GM12878 (cell line): ENCODE results near the gene SLC6A9. TPM values are rescaled to one million over a fixed set of nuclear protein-coding genes. Genes with fewer than 3 reads are reported as not detected.

ENCODE experiments used
- ATAC-seq: fragments of 200-7000 bp; cut with Tn5 transposase; 3 replicates; pipeline ENCODE4 v1.9.1; 2020; ENCODE audit warnings: mild to moderate bottlenecking, moderate library complexity
- BruUV-seq: library from RNA; stranded (reverse); fragments of 400-500 nt; replicated peaks from 2 replicates; lab custom pipeline; 2021; lab: Mats Ljungman, UMichigan
- CTCF ChIA-PET: fragments of 300-600 bp; sonication (Branson Sonifier 250); formaldehyde crosslinking; extraction: SDS; loops from one replicate; lab custom pipeline; 2021; ENCODE audit warnings: inconsistent platforms; lab: Yijun Ruan, JAX
- POLR2A ChIA-PET: fragments of 350-600 bp; formaldehyde crosslinking; extraction: SDS; loops from one replicate; lab custom pipeline; 2021; ENCODE audit warnings: inconsistent platforms; lab: Charles Lee
- RAD21 ChIA-PET: fragments of 300-600 bp; sonication (Branson Sonifier 250); formaldehyde crosslinking; loops from one replicate; lab custom pipeline; 2023; ENCODE audit warnings: antibody characterized with exemption; ENCODE audit not compliant: unreplicated experiment; lab: Charles Lee
- SMC1A ChIA-PET: fragments of 300-600 bp; sonication (Branson Sonifier 250); formaldehyde crosslinking; loops from one replicate; lab custom pipeline; 2023; ENCODE audit not compliant: unreplicated experiment, uncharacterized antibody; lab: Charles Lee
- DNase-seq: peaks from one replicate; pipeline ENCODE4 v3.0.0-alpha.2; 2011; ENCODE audit warnings: low read depth, low spot score
- FAIRE-seq: peaks from 3 replicates; lab custom pipeline; 2011; peaks lifted over from hg19 to GRCh38; lab: Jason Lieb, UNC
- H2AFZ ChIP-seq: 2 replicates; pipeline ENCODE4 v1.6.0; 2011; ENCODE audit warnings: low read depth, low read length, control low read depth; ENCODE audit not compliant: control insufficient read depth
- H3K27ac ChIP-seq: 2 replicates; pipeline ENCODE4 v1.5.1; 2011; ENCODE audit warnings: control low read depth; ENCODE audit not compliant: control insufficient read depth, insufficient read depth
- H3K27me3 ChIP-seq, 2 experiments: replicated peaks in 1 of 2; 2 replicates each; pipeline versions ENCODE4 v1.6.0 to v1.6.1; 2011; ENCODE audit warnings: low read length in 1 of 2; ENCODE audit not compliant: control insufficient read depth in 2 of 2, insufficient read depth in 2 of 2
- H3K36me3 ChIP-seq, 2 experiments: 2 replicates each; pipeline ENCODE4 v1.5.1; 2011; ENCODE audit warnings: low read length in 1 of 2; ENCODE audit not compliant: control insufficient read depth in 2 of 2, insufficient read depth in 2 of 2
- H3K4me1 ChIP-seq: 2 replicates; pipeline ENCODE4 v1.6.1; 2011; ENCODE audit warnings: mild to moderate bottlenecking, low read length, moderate library complexity, mixed read lengths; ENCODE audit not compliant: control insufficient read depth, insufficient read depth
- H3K4me2 ChIP-seq: 2 replicates; pipeline ENCODE4 v1.6.0; 2011; ENCODE audit warnings: control low read depth; ENCODE audit not compliant: control insufficient read depth, insufficient read depth
- H3K4me3 ChIP-seq: fragments of 200-600 bp; sonication (generic); 2 replicates; pipeline ENCODE4 v1.5.1; 2016
- H3K79me2 ChIP-seq: 2 replicates; pipeline ENCODE4 v1.6.0; 2011; ENCODE audit warnings: low read length; ENCODE audit not compliant: control insufficient read depth, insufficient read depth
- H3K9ac ChIP-seq: 2 replicates; pipeline ENCODE4 v1.8.0; 2011; ENCODE audit warnings: low read length, control low read depth, mixed read lengths; ENCODE audit not compliant: control insufficient read depth, insufficient read depth
- H3K9me3 ChIP-seq: replicated peaks from 3 replicates; pipeline ENCODE4 v1.5.1; 2011; ENCODE audit warnings: mild to moderate bottlenecking, low read length; ENCODE audit not compliant: control insufficient read depth, insufficient read depth
- H4K20me1 ChIP-seq: 2 replicates; pipeline ENCODE4 v1.6.0; 2011; ENCODE audit not compliant: control insufficient read depth, insufficient read depth
- CTCF ChIP-seq, 3 experiments: IDR thresholded peaks in 2 of 3; conservative IDR thresholded peaks in 1 of 3; 2 replicates each; pipeline ENCODE4 v1.5.1; 2011; ENCODE audit warnings: low read depth in 3 of 3, low read length in 3 of 3, mild to moderate bottlenecking in 3 of 3, control low read depth in 2 of 3, moderate library complexity in 2 of 3, inconsistent platforms in 1 of 3, mixed read lengths in 1 of 3; ENCODE audit not compliant: control insufficient read depth in 2 of 3, insufficient read depth in 1 of 3; ENCODE audit errors: extremely low read depth in 1 of 3
- EP300 ChIP-seq, 2 experiments: fragments of 150-350 bp in 1 of 2; IDR thresholded peaks; 2 replicates each; pipeline ENCODE4 v1.6.1; 2011 to 2012; ENCODE audit warnings: low read depth in 2 of 2, low read length in 2 of 2, borderline replicate concordance in 1 of 2, improper control_type of control experiment in 1 of 2, inconsistent platforms in 1 of 2; ENCODE audit not compliant: control insufficient read depth in 1 of 2
- RUNX3 ChIP-seq: IDR thresholded peaks from 2 replicates; pipeline ENCODE4 v1.6.1; 2012; ENCODE audit warnings: low read length, inconsistent platforms
- STAT1 ChIP-seq: fragments of 450-650 bp; conservative IDR thresholded peaks from 2 replicates; pipeline ENCODE4 v1.6.1; 2014; ENCODE audit warnings: antibody characterized with exemption, mild to moderate bottlenecking
- ZNF592 ChIP-seq: fragments of 450-650 bp; IDR thresholded peaks from 2 replicates; pipeline ENCODE4 v1.6.1; 2017; ENCODE audit warnings: mild to moderate bottlenecking, moderate library complexity
- whole genome bisulfite sequencing: methylation state at CpG from one replicate; pipeline ENCODE4 v1.1.6; 2016; ENCODE audit warnings: low lambda C conversion rate; ENCODE audit not compliant: insufficient replicate concordance, insufficient coverage; ENCODE audit errors: missing lambda C conversion rate; 5-methylcytosine and 5-hydroxymethylcytosine counted together
- in situ Hi-C: fragments of 300-500 bp; cut with MboI; formaldehyde crosslinking; loops from 9 replicates; pipeline ENCODE4 v1.14.3; 2018; ENCODE audit warnings: mixed read lengths
- intact Hi-C: fragments of 100-400 bp; cut with micrococcal nuclease; formaldehyde crosslinking; loops from one replicate; pipeline ENCODE4 v1.14.2; 2022; ENCODE audit not compliant: unreplicated experiment
- polyA plus RNA-seq, 11 experiments: library from polyadenylated mRNA; depleted of rRNA in 4 of 11; unstranded in 6 of 11; stranded (reverse) in 5 of 11; fragments of >200 nt; fragmentation: Nextera tagmentation in 4 of 11; fragmentation: Illumina TruSeq in 1 of 11; extraction: Ambion mirVana in 4 of 11; extraction: Trizol in 1 of 11; gene quantifications; 1 replicate in 1 of 11; 2 replicates in 10 of 11; pipeline versions ENCODE4 v1.2.1 to v1.2.3, GENCODE V29; 2011 to 2016; ENCODE audit warnings: inconsistent platforms in 2 of 11, missing spikeins in 2 of 11, low read depth in 1 of 11
- total RNA-seq, 4 experiments: library from RNA; depleted of rRNA in 3 of 4; stranded (reverse); fragments of >200 nt in 3 of 4; fragmentation: Illumina TruSeq in 1 of 4; extraction: Trizol in 1 of 4; gene quantifications; 2 replicates each; pipeline versions ENCODE4 v1.2.1 to v1.2.3, GENCODE V29; 2013 to 2021
- TF ChIP-seq, protein P1 (sequence below): fragments of 450-650 bp; IDR thresholded peaks from 2 replicates; pipeline ENCODE4 v1.6.1; 2018; ENCODE audit warnings: borderline replicate concordance, mild to moderate bottlenecking; ENCODE audit not compliant: partially characterized antibody

The SLC6A9 gene
- total and polyA plus RNA-seq, 10 of the 15 experiments (the other 5 are each of a cell fraction or from before 2014, with no cell fraction given): 0.02 to 2.0 (median 0.63) TPM

GRCh38 chr1:44072204-44072603, 40.9 kb upstream of the SLC6A9 start:
- ATAC-seq (no peak), DNase-seq (no peak), FAIRE-seq (no peak)
- H3K4me3 ChIP-seq: no peak overlapping the region
- H3K4me1 ChIP-seq: peaks cover 16% of the 10 kb centered on the region
- H3K27ac ChIP-seq: no peak overlapping the region
- POLR2A ChIA-PET: interaction anchor here (0.6 kb wide), 2 partner anchors 250 to 1331 kb away, joined by 3 to 5 read pairs; no protein-coding TSS in a partner anchor
- H3K79me2 ChIP-seq: no peaks in the 10 kb centered on the region
- SMC1A ChIA-PET: interaction anchor here (1.1 kb wide), 1 partner anchor 24 kb away, joined by 4 read pairs; no protein-coding TSS in a partner anchor
- no peak overlapping the region for H3K4me2 ChIP-seq
- no peak overlapping the region for H3K9ac ChIP-seq
- H3K36me3 ChIP-seq: no peaks in the 10 kb centered on the region
- H4K20me1 ChIP-seq: no peaks in the 10 kb centered on the region
- TF ChIP-seq RUNX3 (peak; percentile 49; the same call in 1 of the 2 replicates), STAT1 (no peak)
- TF ChIP-seq, all 136 proteins: peak for 1
- intact Hi-C loops: no loop called here
- in situ Hi-C loops: no loop called here
- ChIA-PET RAD21 (no interaction called here), CTCF (interaction anchor here (1.5 to 2.4 kb wide), 3 partner anchors 13 to 30 kb away, joined by 5 to 8 read pairs (median 6); no protein-coding TSS in a partner anchor)
- Histone ChIP-seq H2AFZ (no peak overlapping the region), H3K9me3 (no peaks in the 10 kb centered on the region), H3K27me3 (no peaks in the 10 kb centered on the region)
- no TSS peak for BruUV-seq

DNA sequence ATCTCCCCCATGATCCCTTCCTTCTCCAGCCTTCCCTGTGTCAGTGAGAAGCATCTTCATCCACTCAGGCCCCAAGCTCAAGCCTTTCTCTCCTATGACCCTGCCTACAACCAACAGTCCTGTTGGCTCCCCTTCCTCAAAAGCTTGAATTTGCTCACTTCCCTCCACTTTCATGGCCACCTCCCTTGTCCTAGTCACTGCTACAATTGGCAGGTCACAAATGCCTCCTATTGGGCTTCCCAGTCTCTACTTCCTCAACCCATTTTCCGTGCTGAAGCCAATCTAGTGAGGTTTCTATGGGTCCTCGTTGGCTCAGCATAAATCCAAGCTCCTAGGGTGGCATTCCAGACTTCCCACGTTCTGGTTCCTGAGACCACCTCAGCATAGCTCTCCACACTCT, 40.2 kb upstream of the SLC6A9 start:
- no peak overlapping the region for H3K9ac ChIP-seq
- H3K27me3 ChIP-seq: no peaks in the 10 kb centered on the region
- ChIA-PET SMC1A (interaction anchor here (0.9 to 1.9 kb wide), 2 partner anchors 13 to 23 kb away, joined by 3 to 5 read pairs; no protein-coding TSS in a partner anchor), RAD21 (no interaction called here), CTCF (interaction anchor here (0.6 to 2.4 kb wide), 5 partner anchors 13 to 481 kb away, joined by 3 to 8 read pairs (median 5); no protein-coding TSS in a partner anchor), POLR2A (no interaction called here)
- H3K79me2 ChIP-seq: no peaks in the 10 kb centered on the region
- H3K9me3 ChIP-seq: no peaks in the 10 kb centered on the region
- DNase-seq: no peak
- H3K27ac ChIP-seq: no peak overlapping the region
- H4K20me1 ChIP-seq: no peaks in the 10 kb centered on the region
- no peaks in the 10 kb centered on the region for H3K36me3 ChIP-seq
- in situ Hi-C loops: no loop called here
- no peak for FAIRE-seq
- intact Hi-C loops: no loop called here
- BruUV-seq: no TSS peak
- no peak for ATAC-seq
- no peak overlapping the region for H3K4me3 ChIP-seq
- no peak overlapping the region for H2AFZ ChIP-seq
- no peak overlapping the region for H3K4me2 ChIP-seq
- peaks cover 16% of the 10 kb centered on the region for H3K4me1 ChIP-seq
- WGBS: 0% methylated on average over 3 of the region's 3 CpGs
- no peak for TF ChIP-seq ZNF592
- no peak for TF ChIP-seq EP300 (IDR thresholded peaks at IDR 0.05; ENCODE audit: borderline replicate concordance in 1 of 2, control insufficient read depth in 1 of 2, low read depth in 2 of 2, low read length in 2 of 2)
- no peak for TF ChIP-seq CTCF (IDR thresholded peaks at IDR 0.05 in 2 of 3, conservative IDR thresholded peaks at IDR 0.05 in 1 of 3; ENCODE audit: control insufficient read depth in 2 of 3, extremely low read depth in 1 of 3, insufficient read depth in 1 of 3, low read depth in 3 of 3, low read length in 3 of 3)
- TF ChIP-seq, protein P1, sequence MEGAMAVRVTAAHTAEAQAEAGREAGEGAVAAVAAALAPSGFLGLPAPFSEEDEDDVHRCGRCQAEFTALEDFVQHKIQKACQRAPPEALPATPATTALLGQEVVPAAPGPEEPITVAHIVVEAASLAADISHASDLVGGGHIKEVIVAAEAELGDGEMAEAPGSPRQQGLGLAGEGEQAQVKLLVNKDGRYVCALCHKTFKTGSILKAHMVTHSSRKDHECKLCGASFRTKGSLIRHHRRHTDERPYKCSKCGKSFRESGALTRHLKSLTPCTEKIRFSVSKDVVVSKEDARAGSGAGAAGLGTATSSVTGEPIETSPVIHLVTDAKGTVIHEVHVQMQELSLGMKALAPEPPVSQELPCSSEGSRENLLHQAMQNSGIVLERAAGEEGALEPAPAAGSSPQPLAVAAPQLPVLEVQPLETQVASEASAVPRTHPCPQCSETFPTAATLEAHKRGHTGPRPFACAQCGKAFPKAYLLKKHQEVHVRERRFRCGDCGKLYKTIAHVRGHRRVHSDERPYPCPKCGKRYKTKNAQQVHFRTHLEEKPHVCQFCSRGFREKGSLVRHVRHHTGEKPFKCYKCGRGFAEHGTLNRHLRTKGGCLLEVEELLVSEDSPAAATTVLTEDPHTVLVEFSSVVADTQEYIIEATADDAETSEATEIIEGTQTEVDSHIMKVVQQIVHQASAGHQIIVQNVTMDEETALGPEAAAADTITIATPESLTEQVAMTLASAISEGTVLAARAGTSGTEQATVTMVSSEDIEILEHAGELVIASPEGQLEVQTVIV: no peak
